Caco-2 (cell line): ENCODE measurements around the gene KRTAP5-2. TPM values are rescaled to one million over a fixed set of nuclear protein-coding genes. Genes with fewer than 3 reads are reported as not detected.
A peak's percentile ranks its signal among the peaks of the same experiment; 100 is the strongest.

Source experiments
- BruUV-seq: library from RNA; stranded (reverse); fragments of 400-500 nt; replicated peaks from 2 replicates; lab custom pipeline; 2021; lab: Mats Ljungman, UMichigan
- CTCF ChIA-PET: fragments of 300-600 bp; sonication (Branson Sonifier 250); formaldehyde crosslinking; loops from one replicate; lab custom pipeline; 2022; ENCODE audit warnings: antibody characterized with exemption; lab: Charles Lee
- POLR2A ChIA-PET: fragments of 300-600 bp; sonication (Branson Sonifier 250); formaldehyde crosslinking; loops from one replicate; lab custom pipeline; 2022; ENCODE audit warnings: antibody characterized with exemption; lab: Charles Lee
- DNase-seq, 2 experiments: peaks; one replicate each; pipeline versions ENCODE4 v3.0.0 to v3.0.0-alpha.2; 2020 to 2022
- H3K27me3 ChIP-seq: replicated peaks from 2 replicates; pipeline ENCODE4 v1.6.0; 2011; ENCODE audit warnings: low read length; ENCODE audit not compliant: control insufficient read depth, insufficient read depth
- H3K36me3 ChIP-seq: 2 replicates; pipeline ENCODE4 v1.5.1; 2011; ENCODE audit warnings: low read length; ENCODE audit not compliant: control insufficient read depth, insufficient read depth
- H3K4me1 ChIP-seq: fragments of 250-450 bp; sonication (Bioruptor Pico); 2 replicates; pipeline ENCODE4 v1.5.1; 2020; ENCODE audit warnings: mild to moderate bottlenecking
- H3K4me3 ChIP-seq: 2 replicates; pipeline ENCODE4 v1.5.1; 2011; ENCODE audit warnings: low read depth, mild to moderate bottlenecking, control low read depth, low read length
- H3K9me3 ChIP-seq: fragments of 250-450 bp; sonication (Bioruptor Pico); 2 replicates; pipeline ENCODE4 v1.5.1; 2020; ENCODE audit warnings: mild to moderate bottlenecking, moderate library complexity
- H3K27ac Mint-ChIP-seq: one replicate; pipeline ENCODE4 v1.8.0; 2022; ENCODE audit warnings: mixed read lengths; ENCODE audit not compliant: unreplicated experiment
- H3K27me3 Mint-ChIP-seq: one replicate; pipeline ENCODE4 v1.8.0; 2022; ENCODE audit warnings: mixed read lengths; ENCODE audit not compliant: insufficient read depth, unreplicated experiment
- H3K36me3 Mint-ChIP-seq: one replicate; pipeline ENCODE4 v1.8.0; 2022; ENCODE audit warnings: mild to moderate bottlenecking, mixed read lengths; ENCODE audit not compliant: insufficient read depth, unreplicated experiment
- H3K4me1 Mint-ChIP-seq: one replicate; pipeline ENCODE4 v1.8.0; 2022; ENCODE audit warnings: low read depth, mixed read lengths; ENCODE audit not compliant: unreplicated experiment
- H3K4me3 Mint-ChIP-seq: one replicate; pipeline ENCODE4 v1.8.0; 2022; ENCODE audit warnings: mild to moderate bottlenecking, moderate library complexity, mixed read lengths; ENCODE audit not compliant: unreplicated experiment
- H3K9me3 Mint-ChIP-seq: one replicate; pipeline ENCODE4 v1.8.0; 2022; ENCODE audit warnings: mixed read lengths; ENCODE audit not compliant: unreplicated experiment
- CTCF ChIP-seq, 2 experiments: fragments of 200-600 bp in 1 of 2; IDR thresholded peaks; 1 replicate in 1 of 2; 2 replicates in 1 of 2; pipeline versions ENCODE4 v1.5.1 to v1.8.0; 2011 to 2022; ENCODE audit warnings: antibody characterized with exemption in 1 of 2, control low read depth in 1 of 2, inconsistent platforms in 1 of 2, low read depth in 1 of 2, low read length in 1 of 2, mild to moderate bottlenecking in 1 of 2, moderate library complexity in 1 of 2; ENCODE audit not compliant: insufficient read depth in 1 of 2, severe bottlenecking in 1 of 2, unreplicated experiment in 1 of 2
- intact Hi-C: fragments of 100-400 bp; cut with micrococcal nuclease; formaldehyde crosslinking; loops from one replicate; pipeline ENCODE4 v1.10.0; 2022; ENCODE audit not compliant: unreplicated experiment
- total RNA-seq: library from RNA; stranded (reverse); gene quantifications from 2 replicates; pipeline ENCODE4 v1.2.3, GENCODE V29; 2022

The KRTAP5-2 gene
- total RNA-seq, 1 experiment from 2014 or later = not detected

- intact Hi-C loops = loop anchor here (2.0 kb wide), 1 partner anchor 35 kb away; no protein-coding TSS in a partner anchor
- no peak for TF ChIP-seq CTCF (IDR thresholded peaks at IDR 0.05; ENCODE audit: insufficient read depth in 1 of 2, low read depth in 1 of 2, low read length in 1 of 2, severe bottlenecking in 1 of 2, unreplicated experiment in 1 of 2)
- H3K27me3 Mint-ChIP-seq = peaks cover 25% of the 10 kb centered on the region
- ChIA-PET CTCF (interaction anchor here (1.1 to 1.8 kb wide), 4 partner anchors 10 to 522 kb away, joined by 3 to 13 read pairs (median 6); no protein-coding TSS in a partner anchor), POLR2A (no interaction called here)
- no peaks in the 10 kb centered on the region for H3K4me1 Mint-ChIP-seq
- DNase-seq = no peak
- Histone ChIP-seq H3K4me3 (no peak overlapping the region), H3K27me3 (peaks cover 1% of the 10 kb centered on the region; the same call in 1 of the 2 replicates), H3K9me3 (no peaks in the 10 kb centered on the region), H3K4me1 (no peaks in the 10 kb centered on the region), H3K36me3 (no peaks in the 10 kb centered on the region)
- H3K36me3 Mint-ChIP-seq = no peaks in the 10 kb centered on the region
- no TSS peak for BruUV-seq
- no peak overlapping the region for H3K4me3 Mint-ChIP-seq
- no peaks in the 10 kb centered on the region for H3K9me3 Mint-ChIP-seq
- no peak overlapping the region for H3K27ac Mint-ChIP-seq
Measured at GRCh38 chr11:1630271-1630670, 32.2 kb upstream of the KRTAP5-2 start.

GRCh38 chr11:1629326-1630185 is 31.5 kb upstream of the KRTAP5-2 start, which contains the start of gene KRTAP5-5:
Gene KRTAP5-5 (plus strand): TSS chr11:1629775. CDS start chr11:1629841, 66 bp downstream.
- intact Hi-C loops = loop anchor here (2.0 kb wide), 1 partner anchor 35 kb away; no protein-coding TSS in a partner anchor
- Histone ChIP-seq H3K9me3 (no peaks in the 10 kb centered on the region), H3K27me3 (peaks cover 1% of the 10 kb centered on the region; the same call in 1 of the 2 replicates), H3K36me3 (no peaks in the 10 kb centered on the region), H3K4me1 (no peaks in the 10 kb centered on the region), H3K4me3 (no peak within 1 kb of the TSS)
- no peaks in the 10 kb centered on the region for H3K4me1 Mint-ChIP-seq
- H3K36me3 Mint-ChIP-seq = no peaks in the 10 kb centered on the region
- no peak for DNase-seq
- H3K27me3 Mint-ChIP-seq = peaks cover 25% of the 10 kb centered on the region
- ChIA-PET CTCF (interaction anchor here (1.1 to 1.6 kb wide), 2 partner anchors 11 to 24 kb away, joined by 4 to 8 read pairs; no protein-coding TSS in a partner anchor), POLR2A (no interaction called here)
- BruUV-seq = no TSS peak
- no peak within 1 kb of the TSS for H3K4me3 Mint-ChIP-seq
- TF ChIP-seq CTCF (IDR thresholded peaks at IDR 0.05; ENCODE audit: insufficient read depth in 1 of 2, low read depth in 1 of 2, low read length in 1 of 2, severe bottlenecking in 1 of 2, unreplicated experiment in 1 of 2) = no peak
- H3K9me3 Mint-ChIP-seq = no peaks in the 10 kb centered on the region
- no peak within 1 kb of the TSS for H3K27ac Mint-ChIP-seq

GRCh38 chr11:1628506-1629325 is 30.6 kb upstream of the KRTAP5-2 start:
- peaks cover 1% of the 10 kb centered on the region; the same call in 1 of the 2 replicates for H3K27me3 ChIP-seq
- H3K27ac Mint-ChIP-seq = no peak overlapping the region

More at GRCh38 chr11:1628506-1629325, 30.6 kb upstream of the KRTAP5-2 start:
- no peaks in the 10 kb centered on the region for H3K36me3 ChIP-seq
- Mint-ChIP-seq H3K27me3 (peaks cover 21% of the 10 kb centered on the region), H3K9me3 (no peaks in the 10 kb centered on the region), H3K4me1 (no peaks in the 10 kb centered on the region), H3K4me3 (no peak overlapping the region), H3K36me3 (no peaks in the 10 kb centered on the region)
- peak; percentile 58 to 84 for TF ChIP-seq CTCF (IDR thresholded peaks at IDR 0.05; ENCODE audit: insufficient read depth in 1 of 2, low read depth in 1 of 2, low read length in 1 of 2, severe bottlenecking in 1 of 2, unreplicated experiment in 1 of 2)
- CTCF ChIA-PET = interaction anchor here (0.8 kb wide), 1 partner anchor 522 kb away, joined by 3 read pairs; no protein-coding TSS in a partner anchor
- POLR2A ChIA-PET = no interaction called here
- peak in 1 of 2 experiments; percentile 57 for DNase-seq
- BruUV-seq = no TSS peak
- H3K9me3 ChIP-seq = no peaks in the 10 kb centered on the region
- no peaks in the 10 kb centered on the region for H3K4me1 ChIP-seq
- H3K4me3 ChIP-seq = no peak overlapping the region
- intact Hi-C loops = no loop called here
